ENCODE data around the gene THBS3. TPM values are rescaled to one million over a fixed set of nuclear protein-coding genes. Genes with fewer than 3 reads are reported as not detected.

Gene THBS3
- total and polyA plus RNA-seq, 9 of the 15 experiments (the other 6 are each of a cell fraction or from before 2014, with no cell fraction given) = 0.59 to 8.3 (median 3.2) TPM

DNA sequence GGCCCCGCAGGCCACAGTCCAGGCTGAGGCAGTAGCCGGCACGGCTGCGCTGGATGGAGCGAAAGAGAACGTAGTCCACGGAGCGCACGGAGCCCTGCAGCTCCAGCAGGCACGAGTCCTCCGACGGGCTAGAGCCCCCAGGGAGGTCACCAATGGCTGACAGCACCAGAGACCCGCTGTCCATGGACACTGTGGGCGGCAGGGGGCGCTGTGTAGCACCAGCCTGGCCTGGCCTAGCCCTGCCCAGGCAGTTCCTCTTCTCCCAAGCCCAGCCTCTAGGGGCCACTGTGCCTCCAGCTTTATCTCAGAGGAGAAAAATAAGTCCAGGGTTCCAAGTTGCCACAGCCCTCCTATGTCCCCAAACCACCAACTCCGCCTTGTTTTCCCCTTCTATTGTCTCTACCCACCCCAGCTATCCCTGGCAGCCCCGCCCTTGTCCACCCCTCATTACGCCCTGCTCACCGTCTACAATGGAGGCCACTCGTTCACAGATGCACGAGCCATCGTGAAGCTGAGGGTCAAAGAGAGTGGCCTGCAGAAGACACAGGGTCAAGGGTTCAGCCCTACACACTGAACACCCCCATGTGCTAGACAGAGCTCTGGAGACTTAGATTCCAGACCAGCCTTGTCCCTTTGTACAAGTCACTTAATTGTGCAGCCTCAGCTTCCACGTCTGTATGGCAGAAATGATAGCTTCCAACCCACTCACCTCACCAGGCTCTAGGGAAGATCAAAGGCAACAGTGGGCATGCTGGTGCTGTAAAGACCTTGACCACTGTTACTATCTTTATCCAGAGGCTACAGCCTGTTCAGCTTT is 43.1 kb upstream of the THBS3 start (continued):
- TF ChIP-seq, protein P1, sequence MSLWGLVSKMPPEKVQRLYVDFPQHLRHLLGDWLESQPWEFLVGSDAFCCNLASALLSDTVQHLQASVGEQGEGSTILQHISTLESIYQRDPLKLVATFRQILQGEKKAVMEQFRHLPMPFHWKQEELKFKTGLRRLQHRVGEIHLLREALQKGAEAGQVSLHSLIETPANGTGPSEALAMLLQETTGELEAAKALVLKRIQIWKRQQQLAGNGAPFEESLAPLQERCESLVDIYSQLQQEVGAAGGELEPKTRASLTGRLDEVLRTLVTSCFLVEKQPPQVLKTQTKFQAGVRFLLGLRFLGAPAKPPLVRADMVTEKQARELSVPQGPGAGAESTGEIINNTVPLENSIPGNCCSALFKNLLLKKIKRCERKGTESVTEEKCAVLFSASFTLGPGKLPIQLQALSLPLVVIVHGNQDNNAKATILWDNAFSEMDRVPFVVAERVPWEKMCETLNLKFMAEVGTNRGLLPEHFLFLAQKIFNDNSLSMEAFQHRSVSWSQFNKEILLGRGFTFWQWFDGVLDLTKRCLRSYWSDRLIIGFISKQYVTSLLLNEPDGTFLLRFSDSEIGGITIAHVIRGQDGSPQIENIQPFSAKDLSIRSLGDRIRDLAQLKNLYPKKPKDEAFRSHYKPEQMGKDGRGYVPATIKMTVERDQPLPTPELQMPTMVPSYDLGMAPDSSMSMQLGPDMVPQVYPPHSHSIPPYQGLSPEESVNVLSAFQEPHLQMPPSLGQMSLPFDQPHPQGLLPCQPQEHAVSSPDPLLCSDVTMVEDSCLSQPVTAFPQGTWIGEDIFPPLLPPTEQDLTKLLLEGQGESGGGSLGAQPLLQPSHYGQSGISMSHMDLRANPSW (CRISPR knock-in tag; IDR thresholded peaks at IDR 0.05) = 0 out of 2 replicates have a peak, but pooled peaks have one; percentile 48
- TF ChIP-seq, protein P2, sequence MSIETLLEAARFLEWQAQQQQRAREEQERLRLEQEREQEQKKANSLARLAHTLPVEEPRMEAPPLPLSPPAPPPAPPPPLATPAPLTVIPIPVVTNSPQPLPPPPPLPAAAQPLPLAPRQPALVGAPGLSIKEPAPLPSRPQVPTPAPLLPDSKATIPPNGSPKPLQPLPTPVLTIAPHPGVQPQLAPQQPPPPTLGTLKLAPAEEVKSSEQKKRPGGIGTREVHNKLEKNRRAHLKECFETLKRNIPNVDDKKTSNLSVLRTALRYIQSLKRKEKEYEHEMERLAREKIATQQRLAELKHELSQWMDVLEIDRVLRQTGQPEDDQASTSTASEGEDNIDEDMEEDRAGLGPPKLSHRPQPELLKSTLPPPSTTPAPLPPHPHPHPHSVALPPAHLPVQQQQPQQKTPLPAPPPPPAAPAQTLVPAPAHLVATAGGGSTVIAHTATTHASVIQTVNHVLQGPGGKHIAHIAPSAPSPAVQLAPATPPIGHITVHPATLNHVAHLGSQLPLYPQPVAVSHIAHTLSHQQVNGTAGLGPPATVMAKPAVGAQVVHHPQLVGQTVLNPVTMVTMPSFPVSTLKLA (conservative IDR thresholded peaks at IDR 0.05) = peak in 1 of 2 experiments; percentile 55; a peak in 1 of 4 replicates
- TF ChIP-seq, protein P3, sequence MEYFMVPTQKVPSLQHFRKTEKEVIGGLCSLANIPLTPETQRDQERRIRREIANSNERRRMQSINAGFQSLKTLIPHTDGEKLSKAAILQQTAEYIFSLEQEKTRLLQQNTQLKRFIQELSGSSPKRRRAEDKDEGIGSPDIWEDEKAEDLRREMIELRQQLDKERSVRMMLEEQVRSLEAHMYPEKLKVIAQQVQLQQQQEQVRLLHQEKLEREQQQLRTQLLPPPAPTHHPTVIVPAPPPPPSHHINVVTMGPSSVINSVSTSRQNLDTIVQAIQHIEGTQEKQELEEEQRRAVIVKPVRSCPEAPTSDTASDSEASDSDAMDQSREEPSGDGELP (CRISPR knock-in tag; IDR thresholded peaks at IDR 0.05; ENCODE audit: borderline replicate concordance) = peak; percentile 87
